Measurements from ENCODE around the gene CDKL1. TPM values are rescaled to one million over a fixed set of nuclear protein-coding genes. Genes with fewer than 3 reads are reported as not detected.
A peak's percentile ranks its signal among the peaks of the same experiment; 100 is the strongest.

Gene CDKL1
- total RNA-seq, 1 donor from 2014 or later: 2.5 TPM

GRCh38 chr14:50394713-50395112 is 2.0 kb downstream of the CDKL1 start:
- DNase-seq (ENCODE audit: low spot score): no peak
- Mint-ChIP-seq H3K4me1 (peaks cover 17% of the 10 kb centered on the region), H3K36me3 (no peaks in the 10 kb centered on the region), H3K27me3 (ENCODE audit: insufficient read depth, low read depth) (peaks cover 11% of the 10 kb centered on the region), H3K27ac (no peak overlapping the region), H3K4me3 (no peak overlapping the region), H3K9me3 (no peaks in the 10 kb centered on the region)
- peaks cover 23% of the 10 kb centered on the region for H3F3A ChIP-seq (ENCODE audit: low read depth)
- H3K4me2 ChIP-seq: no peak overlapping the region
- no peak overlapping the region for H3K9ac ChIP-seq
- no peaks in the 10 kb centered on the region for H3K79me2 ChIP-seq (ENCODE audit: low read depth)
- no peaks in the 10 kb centered on the region for H3K36me3 ChIP-seq
- peaks cover 33% of the 10 kb centered on the region for H3K27me3 ChIP-seq
- TF ChIP-seq EZH2phosphoT487 (IDR thresholded peaks at IDR 0.05) (no peak), CTCF (IDR thresholded peaks at IDR 0.05) (no peak), EZH2 (IDR thresholded peaks at IDR 0.05) (no peak)
- no peaks in the 10 kb centered on the region for H3K9me3 ChIP-seq (ENCODE audit: low read depth)
- no peak overlapping the region for H3K27ac ChIP-seq
- peaks cover 6% of the 10 kb centered on the region for H3K4me1 ChIP-seq
- H3K4me3 ChIP-seq: no peak overlapping the region
- H4K20me1 ChIP-seq (ENCODE audit: low read depth): no peaks in the 10 kb centered on the region
- no peak overlapping the region for H2AFZ ChIP-seq (replicated peaks)

- Histone ChIP-seq H3K4me2 (no peak overlapping the region), H3K27ac (no peak overlapping the region), H3K9me3 (ENCODE audit: low read depth) (no peaks in the 10 kb centered on the region), H3K36me3 (no peaks in the 10 kb centered on the region), H3F3A (ENCODE audit: low read depth) (no peaks in the 10 kb centered on the region), H2AFZ (replicated peaks) (no peak overlapping the region), H3K27me3 (peaks cover 3% of the 10 kb centered on the region), H3K79me2 (ENCODE audit: low read depth) (no peaks in the 10 kb centered on the region), H3K9ac (no peak overlapping the region), H4K20me1 (ENCODE audit: low read depth) (no peaks in the 10 kb centered on the region), H3K4me1 (peaks cover 5% of the 10 kb centered on the region), H3K4me3 (no peak overlapping the region)
- Mint-ChIP-seq H3K27me3 (ENCODE audit: insufficient read depth, low read depth) (peaks cover 3% of the 10 kb centered on the region), H3K27ac (no peak overlapping the region), H3K4me1 (peaks cover 4% of the 10 kb centered on the region), H3K4me3 (no peak overlapping the region), H3K9me3 (no peaks in the 10 kb centered on the region), H3K36me3 (no peaks in the 10 kb centered on the region)
- no peak for DNase-seq (ENCODE audit: low spot score)
- TF ChIP-seq CTCF (IDR thresholded peaks at IDR 0.05) (no peak), EZH2 (IDR thresholded peaks at IDR 0.05) (no peak), EZH2phosphoT487 (IDR thresholded peaks at IDR 0.05) (no peak)
These were observed 6.8 kb downstream of the CDKL1 start for GRCh38 chr14:50389668-50390441.

- H3K4me1 Mint-ChIP-seq: peaks cover 7% of the 10 kb centered on the region
- peaks cover 6% of the 10 kb centered on the region for H3F3A ChIP-seq (ENCODE audit: low read depth)
- peak overlapping the region; percentile 30 for H3K27ac Mint-ChIP-seq
- no peaks in the 10 kb centered on the region for H3K9me3 ChIP-seq (ENCODE audit: low read depth)
- no peaks in the 10 kb centered on the region for H3K9me3 Mint-ChIP-seq
- H3K4me3 ChIP-seq: no peak overlapping the region
- peaks cover 3% of the 10 kb centered on the region for H3K27me3 Mint-ChIP-seq (ENCODE audit: insufficient read depth, low read depth)
- H3K4me1 ChIP-seq: peaks cover 10% of the 10 kb centered on the region
- no peaks in the 10 kb centered on the region for H3K27me3 ChIP-seq
- no peak overlapping the region for H3K4me2 ChIP-seq
- no peak overlapping the region for H3K9ac ChIP-seq
- H3K36me3 Mint-ChIP-seq: no peaks in the 10 kb centered on the region
- H3K79me2 ChIP-seq (ENCODE audit: low read depth): no peaks in the 10 kb centered on the region
- no peaks in the 10 kb centered on the region for H3K36me3 ChIP-seq
- H4K20me1 ChIP-seq (ENCODE audit: low read depth): no peaks in the 10 kb centered on the region
- TF ChIP-seq EZH2phosphoT487 (IDR thresholded peaks at IDR 0.05) (no peak), EZH2 (IDR thresholded peaks at IDR 0.05) (no peak), CTCF (IDR thresholded peaks at IDR 0.05) (no peak)
- H3K27ac ChIP-seq: no peak overlapping the region
- peak; percentile 40 for DNase-seq (ENCODE audit: low spot score)
- no peak overlapping the region for H3K4me3 Mint-ChIP-seq
- H2AFZ ChIP-seq (replicated peaks): no peak overlapping the region
These were observed 8.3 kb downstream of the CDKL1 start for GRCh38 chr14:50388256-50388931.
